Left lung (tissue), 10 donors: ENCODE measurements around the gene EDN3. TPM values are rescaled to one million over a fixed set of nuclear protein-coding genes. Genes with fewer than 3 reads are reported as not detected.

ENCODE experiments used
- ATAC-seq: fragments of 200-7000 bp; cut with Tn5 transposase; one replicate; pipeline ENCODE4 v1.9.1; 2020; ENCODE audit warnings: moderate library complexity
- DNase-seq, 4 donors: peaks; one replicate each; pipeline ENCODE4 v3.0.0-alpha.2; 2013 to 2020
- H3K27ac ChIP-seq, 2 donors: fragments of 200-600 bp; sonication (generic) in 1 of 2; one replicate each; pipeline versions ENCODE4 v1.5.0 to v1.8.0; 2020 to 2021
- H3K27me3 ChIP-seq, 2 donors: fragments of 200-600 bp; sonication (generic) in 1 of 2; one replicate each; pipeline versions ENCODE4 v1.5.0 to v1.8.0; 2020 to 2021
- H3K36me3 ChIP-seq, 2 donors: fragments of 200-600 bp; sonication (generic) in 1 of 2; one replicate each; pipeline versions ENCODE4 v1.5.0 to v1.8.0; 2020 to 2021
- H3K4me1 ChIP-seq, 2 donors: fragments of 200-600 bp; one replicate each; pipeline ENCODE4 v1.8.0; 2021
- H3K4me3 ChIP-seq, 2 donors: fragments of 200-600 bp; sonication (generic) in 1 of 2; one replicate each; pipeline versions ENCODE4 v1.5.0 to v1.8.0; 2020 to 2021; ENCODE audit warnings: mild to moderate bottlenecking in 1 of 2
- H3K9me3 ChIP-seq, 2 donors: fragments of 200-600 bp; sonication (generic) in 1 of 2; one replicate each; pipeline versions ENCODE4 v1.5.0 to v1.8.0; 2020 to 2021
- intact Hi-C, 2 donors: fragments of 100-400 bp; cut with DNase I; formaldehyde crosslinking; loops; one replicate each; pipeline versions ENCODE4 v1.11.2 to v1.14.2; 2022
- polyA plus RNA-seq, 6 donors: library from polyadenylated mRNA; unstranded; fragments of 120-200 nt; gene quantifications; one replicate each; pipeline ENCODE4 v1.2.1, GENCODE V29; 2013; ENCODE audit not compliant: insufficient read length in 6 of 6
- total RNA-seq, 2 donors: library from RNA; stranded (reverse); fragmentation: NEBNext Ultra II Directional; extraction: Animal tissue kit (Norgen Biotek cat#: 25700); gene quantifications; one replicate each; pipeline ENCODE4 v1.2.1, GENCODE V29; 2021
- TF ChIP-seq, protein P1 (sequence below), 2 donors: fragments of 200-600 bp; sonication (generic) in 1 of 2; IDR thresholded peaks; one replicate each; pipeline versions ENCODE4 v1.5.0 to v1.8.0; 2021; ENCODE audit warnings: antibody characterized with exemption in 2 of 2
- donor health status: DM: no; HTN: yes; CAD: no.
- donor health status: DM: no; HTN: no; CAD: no.

The EDN3 gene
- total and polyA plus RNA-seq, 8 donors = 8.2 to 27.0 (median 19.1) TPM; not detected in 2

DNA sequence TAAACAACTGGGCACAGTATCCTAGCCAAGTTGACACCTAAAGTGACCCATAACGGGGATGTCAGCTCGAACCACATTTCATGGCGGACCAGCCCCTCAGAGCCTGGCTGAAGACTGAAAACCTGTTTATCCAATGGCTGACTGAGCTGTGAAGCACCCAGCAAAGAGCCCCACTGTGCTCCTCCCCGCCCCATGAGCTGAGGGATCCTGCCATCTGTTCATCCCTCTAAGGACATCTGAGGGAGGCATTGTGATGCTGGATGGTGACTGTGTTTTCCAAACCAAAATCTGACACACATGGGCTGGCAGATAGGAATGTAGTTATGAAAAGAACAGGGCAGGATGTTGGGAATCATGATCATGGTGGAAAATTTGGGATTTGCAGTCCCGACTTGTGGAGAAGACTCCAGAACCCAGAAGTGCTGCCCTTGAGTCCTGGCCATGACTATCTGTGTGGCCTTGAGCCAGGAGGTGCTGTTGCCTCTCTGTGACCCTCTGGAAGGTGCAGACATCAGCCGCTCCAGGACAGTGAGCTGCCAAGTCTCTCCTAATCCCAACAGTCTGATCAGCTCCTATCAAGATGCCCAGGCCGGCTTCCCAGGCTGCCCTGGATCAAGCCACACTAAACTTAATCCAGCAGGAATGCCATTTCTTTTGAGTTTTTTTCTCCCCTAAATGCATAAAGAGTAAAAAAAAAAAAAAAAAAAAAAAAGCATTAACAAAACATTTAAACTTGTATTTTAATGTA, 5.7 kb downstream of the EDN3 start:
- ATAC-seq (no peak), DNase-seq (no peak)
- no peak overlapping the region for H3K4me3 ChIP-seq
- TF ChIP-seq, protein P1, sequence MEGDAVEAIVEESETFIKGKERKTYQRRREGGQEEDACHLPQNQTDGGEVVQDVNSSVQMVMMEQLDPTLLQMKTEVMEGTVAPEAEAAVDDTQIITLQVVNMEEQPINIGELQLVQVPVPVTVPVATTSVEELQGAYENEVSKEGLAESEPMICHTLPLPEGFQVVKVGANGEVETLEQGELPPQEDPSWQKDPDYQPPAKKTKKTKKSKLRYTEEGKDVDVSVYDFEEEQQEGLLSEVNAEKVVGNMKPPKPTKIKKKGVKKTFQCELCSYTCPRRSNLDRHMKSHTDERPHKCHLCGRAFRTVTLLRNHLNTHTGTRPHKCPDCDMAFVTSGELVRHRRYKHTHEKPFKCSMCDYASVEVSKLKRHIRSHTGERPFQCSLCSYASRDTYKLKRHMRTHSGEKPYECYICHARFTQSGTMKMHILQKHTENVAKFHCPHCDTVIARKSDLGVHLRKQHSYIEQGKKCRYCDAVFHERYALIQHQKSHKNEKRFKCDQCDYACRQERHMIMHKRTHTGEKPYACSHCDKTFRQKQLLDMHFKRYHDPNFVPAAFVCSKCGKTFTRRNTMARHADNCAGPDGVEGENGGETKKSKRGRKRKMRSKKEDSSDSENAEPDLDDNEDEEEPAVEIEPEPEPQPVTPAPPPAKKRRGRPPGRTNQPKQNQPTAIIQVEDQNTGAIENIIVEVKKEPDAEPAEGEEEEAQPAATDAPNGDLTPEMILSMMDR (IDR thresholded peaks at IDR 0.05) = no peak
- H3K36me3 ChIP-seq = no peaks in the 10 kb centered on the region
- H3K27ac ChIP-seq = no peak overlapping the region
- no peaks in the 10 kb centered on the region for H3K4me1 ChIP-seq
- no peaks in the 10 kb centered on the region for H3K9me3 ChIP-seq
- intact Hi-C loops = no loop called here
- peaks cover 6 to 50% of the 10 kb centered on the region in 2 donors for H3K27me3 ChIP-seq

DNA sequence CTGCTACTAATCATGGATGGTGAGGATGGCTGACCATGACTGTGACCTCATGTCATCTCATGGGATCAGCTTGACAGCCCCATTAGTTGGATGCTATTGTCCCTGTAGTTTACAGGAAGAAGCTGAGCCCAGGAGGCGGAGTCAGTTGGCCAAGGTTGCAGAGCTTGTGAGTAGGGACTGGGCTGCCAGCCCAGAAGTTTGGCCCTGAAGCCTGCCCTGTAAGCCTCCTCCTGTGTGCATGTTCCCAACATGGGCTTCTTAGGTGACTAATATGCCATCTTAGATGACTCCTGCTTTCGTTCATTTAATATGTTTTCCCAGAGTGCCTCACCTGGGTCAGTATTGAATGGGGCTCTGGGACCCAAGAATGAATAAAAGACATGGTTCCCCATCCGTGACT, 6.9 kb downstream of the EDN3 start:
- Histone ChIP-seq H3K9me3 (no peaks in the 10 kb centered on the region), H3K27ac (no peak overlapping the region), H3K36me3 (no peaks in the 10 kb centered on the region), H3K4me3 (no peak overlapping the region), H3K4me1 (no peaks in the 10 kb centered on the region), H3K27me3 (peaks cover 0 to 38% of the 10 kb centered on the region in 2 donors)
- DNase-seq (no peak), ATAC-seq (no peak)
- intact Hi-C loops = no loop called here
- TF ChIP-seq, protein P1 (IDR thresholded peaks at IDR 0.05) = no peak

DNA sequence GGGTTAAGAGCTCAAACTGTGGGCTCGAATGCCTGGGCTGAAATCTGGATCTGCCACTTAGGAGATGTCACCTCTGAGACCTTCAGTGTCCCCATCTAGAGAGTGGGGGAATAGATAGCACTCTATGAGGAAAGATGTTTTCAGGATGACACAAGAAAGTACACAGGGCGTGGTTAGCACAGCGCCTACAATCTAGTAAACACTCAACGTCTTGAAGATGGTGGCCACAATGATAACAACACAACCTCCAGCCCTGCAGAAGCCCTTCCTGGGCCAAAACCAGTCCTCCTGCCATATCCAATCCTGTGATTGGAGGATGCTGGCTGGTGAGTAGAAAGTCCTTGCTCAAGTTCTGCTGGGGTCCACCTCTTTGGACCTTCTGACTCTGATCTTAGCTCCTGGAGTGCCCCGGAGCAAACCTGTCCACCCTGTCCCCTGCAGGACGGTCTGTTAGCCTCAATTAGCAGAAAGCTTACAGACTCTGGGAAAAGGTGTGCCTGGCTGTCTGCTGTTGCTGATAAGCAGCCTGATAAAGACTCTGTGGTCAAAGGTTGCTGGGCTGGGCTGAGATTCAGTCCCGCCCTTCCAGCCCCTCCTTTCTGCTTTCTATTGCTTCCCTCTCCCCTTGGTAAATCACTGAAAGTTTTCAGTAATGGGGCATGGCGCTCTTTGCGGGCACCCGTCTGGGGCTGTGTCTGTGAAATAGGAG, 8.2 kb downstream of the EDN3 start:
- Histone ChIP-seq H3K27me3 (peaks cover 0 to 24% of the 10 kb centered on the region in 2 donors), H3K4me3 (no peak overlapping the region), H3K36me3 (no peaks in the 10 kb centered on the region), H3K27ac (no peak overlapping the region), H3K9me3 (no peaks in the 10 kb centered on the region), H3K4me1 (no peaks in the 10 kb centered on the region)
- intact Hi-C loops = no loop called here
- no peak for ATAC-seq
- DNase-seq = no peak
- TF ChIP-seq, protein P1 (IDR thresholded peaks at IDR 0.05) = no peak

DNA sequence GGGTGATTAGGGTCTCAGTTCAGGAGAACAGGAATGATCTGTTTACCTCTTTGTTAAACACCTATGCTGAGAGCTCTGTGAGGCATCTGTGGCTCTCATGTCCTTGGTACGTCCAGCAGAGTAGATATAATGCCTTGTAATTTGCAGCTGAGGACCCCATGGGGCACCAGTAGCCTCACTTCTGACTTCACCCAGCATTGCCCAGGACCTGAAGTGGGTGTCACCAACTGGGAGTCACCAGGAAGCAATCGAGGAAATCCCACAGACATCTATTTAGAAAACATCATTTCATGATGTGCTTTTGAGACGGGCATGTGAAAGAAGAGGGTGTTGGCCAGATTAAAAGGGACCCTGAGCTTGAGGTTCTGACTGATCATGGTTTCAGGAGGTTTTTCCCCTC, 8.8 kb downstream of the EDN3 start:
- DNase-seq (no peak), ATAC-seq (no peak)
- intact Hi-C loops = no loop called here
- Histone ChIP-seq H3K27me3 (peaks cover 0 to 22% of the 10 kb centered on the region in 2 donors), H3K27ac (no peak overlapping the region), H3K36me3 (no peaks in the 10 kb centered on the region), H3K9me3 (no peaks in the 10 kb centered on the region), H3K4me1 (no peaks in the 10 kb centered on the region), H3K4me3 (no peak overlapping the region)
- TF ChIP-seq, protein P1 (IDR thresholded peaks at IDR 0.05) = no peak

DNA sequence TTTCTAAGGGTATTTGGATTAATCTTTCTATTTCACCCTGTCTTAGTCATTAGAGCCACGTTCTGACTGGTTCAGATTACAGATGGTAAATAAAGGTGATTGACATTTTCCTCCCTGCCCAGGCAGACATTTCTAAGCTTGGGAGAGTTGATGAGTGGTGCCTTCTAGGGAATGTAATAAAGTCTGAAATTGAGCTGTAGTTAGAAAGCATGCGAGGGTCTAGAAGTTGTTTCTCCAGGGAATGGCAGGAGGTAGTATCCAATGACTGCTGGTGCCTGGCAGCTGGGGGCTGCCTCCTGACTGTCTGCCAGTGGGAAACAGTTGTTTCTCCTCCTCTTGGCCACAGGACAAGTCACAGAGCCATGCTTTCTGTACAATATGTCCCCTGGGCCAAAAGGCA, 14.6 kb downstream of the EDN3 start:
- no peak for DNase-seq
- Histone ChIP-seq H3K9me3 (no peaks in the 10 kb centered on the region), H3K4me3 (no peak overlapping the region), H3K36me3 (no peaks in the 10 kb centered on the region), H3K4me1 (no peaks in the 10 kb centered on the region), H3K27ac (no peak overlapping the region), H3K27me3 (peaks cover 0 to 11% of the 10 kb centered on the region in 2 donors)
- intact Hi-C loops = no loop called here
- ATAC-seq = no peak
- TF ChIP-seq, protein P1 (IDR thresholded peaks at IDR 0.05) = no peak
